ENCODE measurements around the gene C1orf198. TPM values are rescaled to one million over a fixed set of nuclear protein-coding genes. Genes with fewer than 3 reads are reported as not detected.

Gene C1orf198
- total RNA-seq, 1 donor from 2014 or later: 22.2 TPM

DNA sequence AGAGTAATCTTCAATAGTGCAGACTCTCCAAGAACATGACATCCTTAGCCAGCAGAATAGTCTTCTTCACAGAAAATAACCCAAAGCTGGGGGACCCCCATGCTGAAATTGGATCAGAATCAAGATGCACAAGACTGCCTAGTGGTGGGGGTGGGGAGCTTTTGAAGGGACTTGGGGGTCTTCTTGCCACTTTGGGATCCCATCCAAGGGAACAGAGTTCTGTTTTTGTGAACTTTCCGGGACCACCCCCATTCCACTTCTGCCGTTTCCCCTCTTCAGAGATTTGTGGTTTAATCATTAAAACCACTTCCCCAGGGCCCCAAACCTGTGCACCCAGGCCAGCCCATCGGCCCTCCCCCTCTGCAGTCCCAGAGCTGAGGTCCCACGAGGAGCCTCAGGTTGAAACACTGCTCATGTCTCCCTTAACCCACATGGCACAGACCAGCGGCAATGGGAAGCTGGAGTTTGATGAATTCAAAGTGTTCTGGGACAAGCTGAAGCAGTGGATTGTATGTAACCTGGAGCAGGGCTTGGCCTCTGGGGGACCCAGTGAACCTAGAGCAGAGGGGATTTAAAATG is 76.2 kb downstream of the C1orf198 start:
- DNase-seq (ENCODE audit: low spot score): no peak
- no peaks in the 10 kb centered on the region for H3K4me1 Mint-ChIP-seq (ENCODE audit: unreplicated experiment)
- H3K9me3 Mint-ChIP-seq (ENCODE audit: unreplicated experiment): no peaks in the 10 kb centered on the region
- peaks cover 8% of the 10 kb centered on the region for H3K27me3 Mint-ChIP-seq (ENCODE audit: unreplicated experiment)
- TF ChIP-seq, protein P1, sequence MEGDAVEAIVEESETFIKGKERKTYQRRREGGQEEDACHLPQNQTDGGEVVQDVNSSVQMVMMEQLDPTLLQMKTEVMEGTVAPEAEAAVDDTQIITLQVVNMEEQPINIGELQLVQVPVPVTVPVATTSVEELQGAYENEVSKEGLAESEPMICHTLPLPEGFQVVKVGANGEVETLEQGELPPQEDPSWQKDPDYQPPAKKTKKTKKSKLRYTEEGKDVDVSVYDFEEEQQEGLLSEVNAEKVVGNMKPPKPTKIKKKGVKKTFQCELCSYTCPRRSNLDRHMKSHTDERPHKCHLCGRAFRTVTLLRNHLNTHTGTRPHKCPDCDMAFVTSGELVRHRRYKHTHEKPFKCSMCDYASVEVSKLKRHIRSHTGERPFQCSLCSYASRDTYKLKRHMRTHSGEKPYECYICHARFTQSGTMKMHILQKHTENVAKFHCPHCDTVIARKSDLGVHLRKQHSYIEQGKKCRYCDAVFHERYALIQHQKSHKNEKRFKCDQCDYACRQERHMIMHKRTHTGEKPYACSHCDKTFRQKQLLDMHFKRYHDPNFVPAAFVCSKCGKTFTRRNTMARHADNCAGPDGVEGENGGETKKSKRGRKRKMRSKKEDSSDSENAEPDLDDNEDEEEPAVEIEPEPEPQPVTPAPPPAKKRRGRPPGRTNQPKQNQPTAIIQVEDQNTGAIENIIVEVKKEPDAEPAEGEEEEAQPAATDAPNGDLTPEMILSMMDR (IDR thresholded peaks at IDR 0.05; ENCODE audit: unreplicated experiment): no peak
- no peak overlapping the region for H3K27ac Mint-ChIP-seq (ENCODE audit: unreplicated experiment)
- no peak overlapping the region for H3K4me3 Mint-ChIP-seq (ENCODE audit: unreplicated experiment)
- no peaks in the 10 kb centered on the region for H3K36me3 Mint-ChIP-seq (ENCODE audit: low read depth, unreplicated experiment)

DNA sequence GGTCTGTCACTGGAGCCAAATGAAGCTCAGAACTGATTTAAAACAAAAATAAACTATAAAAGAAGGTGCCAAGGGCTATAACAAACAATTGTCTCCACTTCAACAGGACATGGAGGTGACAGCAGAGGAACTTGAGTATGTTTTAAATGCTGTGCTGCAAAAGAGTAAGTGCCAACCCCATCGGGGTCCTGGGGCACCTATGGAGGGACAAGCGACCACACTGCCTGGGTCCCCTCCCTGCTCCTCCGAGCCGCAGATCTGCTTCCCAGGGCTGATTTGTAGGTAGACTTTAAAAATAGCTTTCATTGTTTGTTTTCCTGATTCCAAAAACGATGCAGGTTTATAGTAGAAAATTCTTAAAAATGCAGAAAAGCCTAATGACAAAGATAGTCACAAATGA is 78.3 kb downstream of the C1orf198 start:
- no peak for DNase-seq (ENCODE audit: low spot score)
- no peaks in the 10 kb centered on the region for H3K9me3 Mint-ChIP-seq (ENCODE audit: unreplicated experiment)
- H3K4me1 Mint-ChIP-seq (ENCODE audit: unreplicated experiment): no peaks in the 10 kb centered on the region
- TF ChIP-seq, protein P1 (IDR thresholded peaks at IDR 0.05; ENCODE audit: unreplicated experiment): no peak
- peaks cover 17% of the 10 kb centered on the region for H3K27me3 Mint-ChIP-seq (ENCODE audit: unreplicated experiment)
- H3K36me3 Mint-ChIP-seq (ENCODE audit: low read depth, unreplicated experiment): no peaks in the 10 kb centered on the region
- H3K27ac Mint-ChIP-seq (ENCODE audit: unreplicated experiment): no peak overlapping the region
- no peak overlapping the region for H3K4me3 Mint-ChIP-seq (ENCODE audit: unreplicated experiment)

DNA sequence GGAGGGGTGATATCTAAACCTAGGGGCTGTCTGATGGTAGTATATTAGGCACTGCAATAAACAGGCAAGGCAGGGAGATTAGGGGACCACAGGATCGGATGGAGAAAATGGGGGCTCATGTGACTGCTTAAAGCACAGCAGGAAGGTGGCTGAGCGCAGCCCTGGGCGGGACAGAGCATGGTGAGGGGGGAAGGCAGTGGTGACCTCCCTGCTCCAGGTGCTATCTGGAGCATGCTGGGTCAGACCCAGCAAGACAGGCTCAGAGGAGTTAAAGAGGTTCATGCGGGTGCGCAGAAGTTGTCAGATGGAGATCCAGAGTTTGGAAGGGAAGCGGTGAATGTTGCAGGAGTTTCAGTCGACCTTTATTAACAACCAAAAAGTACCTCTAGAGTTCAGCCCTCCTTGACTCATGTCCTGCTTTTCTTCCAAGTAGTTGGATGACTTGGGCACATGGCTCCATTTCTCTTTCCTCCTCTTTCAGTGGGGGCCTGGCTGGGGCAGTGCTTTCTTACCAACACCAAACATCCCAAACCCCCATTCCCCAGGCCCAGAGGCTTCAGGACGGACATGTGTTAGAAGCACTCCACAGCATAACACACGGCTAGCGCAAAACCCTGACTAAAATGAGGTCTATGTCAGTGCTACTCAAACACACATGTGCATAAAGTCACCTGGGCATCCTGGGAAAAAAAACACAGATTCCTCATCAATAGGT is 79.6 kb downstream of the C1orf198 start:
- no peak overlapping the region for H3K27ac Mint-ChIP-seq (ENCODE audit: unreplicated experiment)
- H3K27me3 Mint-ChIP-seq (ENCODE audit: unreplicated experiment): peaks cover 16% of the 10 kb centered on the region

DNA sequence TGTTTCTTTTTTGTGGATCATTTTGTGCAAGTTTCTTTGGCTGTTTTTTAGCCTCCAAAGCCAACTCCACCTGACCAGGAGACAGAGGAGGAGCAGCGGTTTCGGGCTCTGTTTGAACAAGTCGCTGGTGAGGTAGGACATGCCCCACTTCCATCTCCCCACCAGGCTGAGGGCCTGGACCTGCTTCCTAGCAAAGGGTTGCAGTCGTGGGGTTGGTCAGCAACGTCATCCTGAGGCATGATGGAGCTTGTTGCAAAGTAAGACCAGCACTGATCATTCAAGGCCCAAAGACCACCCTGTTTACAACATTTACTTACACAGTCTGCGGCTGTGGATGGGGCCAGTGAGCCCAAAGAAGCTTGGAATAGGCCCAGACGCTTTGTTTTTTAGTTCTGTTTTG is 80.8 kb downstream of the C1orf198 start:
- TF ChIP-seq, protein P1 (IDR thresholded peaks at IDR 0.05; ENCODE audit: unreplicated experiment): no peak
- H3K4me1 Mint-ChIP-seq (ENCODE audit: unreplicated experiment): no peaks in the 10 kb centered on the region

More for the DNA sequence above, 79.6 kb downstream of the C1orf198 start:
- H3K36me3 Mint-ChIP-seq (ENCODE audit: low read depth, unreplicated experiment): no peaks in the 10 kb centered on the region
- no peak for DNase-seq (ENCODE audit: low spot score)
- no peaks in the 10 kb centered on the region for H3K9me3 Mint-ChIP-seq (ENCODE audit: unreplicated experiment)
- TF ChIP-seq, protein P1 (IDR thresholded peaks at IDR 0.05; ENCODE audit: unreplicated experiment): no peak
- H3K4me1 Mint-ChIP-seq (ENCODE audit: unreplicated experiment): no peaks in the 10 kb centered on the region
- no peak overlapping the region for H3K4me3 Mint-ChIP-seq (ENCODE audit: unreplicated experiment)

More for the DNA sequence above, 80.8 kb downstream of the C1orf198 start:
- H3K27me3 Mint-ChIP-seq (ENCODE audit: unreplicated experiment): peaks cover 16% of the 10 kb centered on the region
- H3K36me3 Mint-ChIP-seq (ENCODE audit: low read depth, unreplicated experiment): no peaks in the 10 kb centered on the region
- H3K4me3 Mint-ChIP-seq (ENCODE audit: unreplicated experiment): no peak overlapping the region
- peaks cover 4% of the 10 kb centered on the region for H3K9me3 Mint-ChIP-seq (ENCODE audit: unreplicated experiment)
- no peak for DNase-seq (ENCODE audit: low spot score)
- H3K27ac Mint-ChIP-seq (ENCODE audit: unreplicated experiment): no peak overlapping the region

Other genes starting within 250 kb of the C1orf198 start
- 24.3 TPM for gene COG2, start 226.0 kb downstream of the C1orf198 start, total RNA-seq (ENCODE audit: unreplicated experiment)
- not detected for gene AGT, start 154.4 kb downstream of the C1orf198 start, total RNA-seq (ENCODE audit: unreplicated experiment)
- not detected for gene CAPN9, start 121.1 kb downstream of the C1orf198 start, total RNA-seq (ENCODE audit: unreplicated experiment)
- gene TTC13, start 110.3 kb upstream of the C1orf198 start, total RNA-seq (ENCODE audit: unreplicated experiment): 62.5 TPM
- 8.3 TPM for gene ARV1, start 110.6 kb upstream of the C1orf198 start, total RNA-seq (ENCODE audit: unreplicated experiment)
- gene FAM89A, start 171.7 kb upstream of the C1orf198 start, total RNA-seq (ENCODE audit: unreplicated experiment): 48.0 TPM